ENCODE data around the gene MIB2.

Gene MIB2

GRCh38 chr1:1619917-1620361, 4.6 kb downstream of the MIB2 start:
- Histone ChIP-seq H3K4me1 (ENCODE audit: insufficient read depth, low read length) (peaks cover 23% of the 10 kb centered on the region), H3K79me2 (ENCODE audit: insufficient read depth, low read length) (peaks cover 17% of the 10 kb centered on the region), H2AFZ (ENCODE audit: low read depth, low read length) (no peak overlapping the region), H3K9ac (ENCODE audit: low read depth, low read length) (no peak overlapping the region), H3K27me3 (ENCODE audit: insufficient read depth, low read length, poor library complexity) (no peaks in the 10 kb centered on the region), H3K9me3 (ENCODE audit: insufficient read depth, low read length, severe bottlenecking) (no peaks in the 10 kb centered on the region), H3K27ac (ENCODE audit: low read length) (no peak overlapping the region), H3K36me3 (ENCODE audit: insufficient read depth, low read length) (peaks cover 21% of the 10 kb centered on the region), H3K4me3 (ENCODE audit: low read depth in 1 of 2, low read length in 2 of 2) (no peak overlapping the region), H3K4me2 (ENCODE audit: insufficient read depth, low read length) (no peak overlapping the region), H4K20me1 (ENCODE audit: insufficient read depth, low read length) (peaks cover 23% of the 10 kb centered on the region)
- ATAC-seq (ENCODE audit: insufficient read depth, low read depth) (no peak), DNase-seq (no peak)
- TF ChIP-seq CTCF (IDR thresholded peaks at IDR 0.05; ENCODE audit: borderline replicate concordance, extremely low read depth, low read length, poor library complexity, severe bottlenecking) (no peak), EZH2 (IDR thresholded peaks at IDR 0.05; ENCODE audit: borderline replicate concordance, low read depth, low read length, severe bottlenecking) (no peak)

GRCh38 chr1:1620433-1621139, 5.3 kb downstream of the MIB2 start:
- Histone ChIP-seq H3K4me2 (ENCODE audit: insufficient read depth, low read length) (no peak overlapping the region), H3K4me3 (ENCODE audit: low read depth in 1 of 2, low read length in 2 of 2) (no peak overlapping the region), H3K4me1 (ENCODE audit: insufficient read depth, low read length) (peaks cover 23% of the 10 kb centered on the region), H3K9me3 (ENCODE audit: insufficient read depth, low read length, severe bottlenecking) (no peaks in the 10 kb centered on the region), H4K20me1 (ENCODE audit: insufficient read depth, low read length) (peaks cover 21% of the 10 kb centered on the region), H3K79me2 (ENCODE audit: insufficient read depth, low read length) (peaks cover 16% of the 10 kb centered on the region), H3K27ac (ENCODE audit: low read length) (no peak overlapping the region), H2AFZ (ENCODE audit: low read depth, low read length) (no peak overlapping the region), H3K27me3 (ENCODE audit: insufficient read depth, low read length, poor library complexity) (no peaks in the 10 kb centered on the region), H3K9ac (ENCODE audit: low read depth, low read length) (no peak overlapping the region), H3K36me3 (ENCODE audit: insufficient read depth, low read length) (peaks cover 19% of the 10 kb centered on the region)
- no peak for TF ChIP-seq EZH2 (IDR thresholded peaks at IDR 0.05; ENCODE audit: borderline replicate concordance, low read depth, low read length, severe bottlenecking)
- no peak for TF ChIP-seq CTCF (IDR thresholded peaks at IDR 0.05; ENCODE audit: borderline replicate concordance, extremely low read depth, low read length, poor library complexity, severe bottlenecking)
- ATAC-seq (ENCODE audit: insufficient read depth, low read depth) (no peak), DNase-seq (no peak)

GRCh38 chr1:1621173-1622009, 6.1 kb downstream of the MIB2 start:
- H3K79me2 ChIP-seq (ENCODE audit: insufficient read depth, low read length): peaks cover 9% of the 10 kb centered on the region
- no peak overlapping the region for H3K9ac ChIP-seq (ENCODE audit: low read depth, low read length)
- H3K4me1 ChIP-seq (ENCODE audit: insufficient read depth, low read length): peaks cover 20% of the 10 kb centered on the region
- H4K20me1 ChIP-seq (ENCODE audit: insufficient read depth, low read length): peaks cover 19% of the 10 kb centered on the region
- no peak for DNase-seq
- no peaks in the 10 kb centered on the region for H3K27me3 ChIP-seq (ENCODE audit: insufficient read depth, low read length, poor library complexity)
- H3K36me3 ChIP-seq (ENCODE audit: insufficient read depth, low read length): peaks cover 17% of the 10 kb centered on the region
- H3K4me3 ChIP-seq (ENCODE audit: low read depth in 1 of 2, low read length in 2 of 2): no peak overlapping the region
- no peak overlapping the region for H3K27ac ChIP-seq (ENCODE audit: low read length)
- TF ChIP-seq EZH2 (IDR thresholded peaks at IDR 0.05; ENCODE audit: borderline replicate concordance, low read depth, low read length, severe bottlenecking) (no peak), CTCF (IDR thresholded peaks at IDR 0.05; ENCODE audit: borderline replicate concordance, extremely low read depth, low read length, poor library complexity, severe bottlenecking) (no peak)
- no peak for ATAC-seq (ENCODE audit: insufficient read depth, low read depth)
- H3K4me2 ChIP-seq (ENCODE audit: insufficient read depth, low read length): no peak overlapping the region
- no peaks in the 10 kb centered on the region for H3K9me3 ChIP-seq (ENCODE audit: insufficient read depth, low read length, severe bottlenecking)
- H2AFZ ChIP-seq (ENCODE audit: low read depth, low read length): no peak overlapping the region

Measured in DND-41 (cell line).